Colonic mucosa (tissue), 4 donors: Measurements from ENCODE around the gene BLOC1S5. TPM values are rescaled to one million over a fixed set of nuclear protein-coding genes. Genes with fewer than 3 reads are reported as not detected.

ENCODE experiments used
- DNase-seq: peaks from one replicate; pipeline ENCODE4 v3.0.0-alpha.2; 2020
- H3K27ac ChIP-seq: fragments of 200-600 bp; one replicate; pipeline ENCODE4 v1.8.0; 2021
- H3K27me3 ChIP-seq: fragments of 200-600 bp; one replicate; pipeline ENCODE4 v1.8.0; 2021
- H3K36me3 ChIP-seq: fragments of 200-600 bp; one replicate; pipeline ENCODE4 v1.8.0; 2021
- H3K4me1 ChIP-seq: fragments of 200-600 bp; one replicate; pipeline ENCODE4 v1.8.0; 2021; ENCODE audit warnings: mild to moderate bottlenecking
- H3K4me3 ChIP-seq: fragments of 200-600 bp; one replicate; pipeline ENCODE4 v1.8.0; 2021
- H3K9ac ChIP-seq, 2 donors: one replicate each; pipeline ENCODE4 v1.7.0; 2013; ENCODE audit warnings: control low read depth in 2 of 2, low read depth in 2 of 2, low read length in 2 of 2
- H3K9me3 ChIP-seq: fragments of 200-600 bp; one replicate; pipeline ENCODE4 v1.8.0; 2021
- intact Hi-C: fragments of 100-400 bp; cut with DNase I; formaldehyde crosslinking; loops from one replicate; pipeline ENCODE4 v1.14.1; 2022
- total RNA-seq, 2 donors: library from RNA; stranded (reverse); fragmentation: NEBNext Ultra II Directional in 1 of 2; extraction: Animal tissue kit (Norgen Biotek cat#: 25700) in 1 of 2; gene quantifications; one replicate each; pipeline ENCODE4 v1.2.1, GENCODE V29; 2021
- TF ChIP-seq, protein P1 (sequence below): fragments of 200-600 bp; IDR thresholded peaks from one replicate; pipeline ENCODE4 v1.8.0; 2022; ENCODE audit warnings: antibody characterized with exemption, mild to moderate bottlenecking
- donor health status: healthy.
- donor health status: DM: no; HTN: no; CAD: no.
- donor health status: DM: no; HTN: no; CAD: no.

BLOC1S5 gene
- total RNA-seq, 2 donors from 2014 or later = 10.3 to 14.1 TPM

DNA sequence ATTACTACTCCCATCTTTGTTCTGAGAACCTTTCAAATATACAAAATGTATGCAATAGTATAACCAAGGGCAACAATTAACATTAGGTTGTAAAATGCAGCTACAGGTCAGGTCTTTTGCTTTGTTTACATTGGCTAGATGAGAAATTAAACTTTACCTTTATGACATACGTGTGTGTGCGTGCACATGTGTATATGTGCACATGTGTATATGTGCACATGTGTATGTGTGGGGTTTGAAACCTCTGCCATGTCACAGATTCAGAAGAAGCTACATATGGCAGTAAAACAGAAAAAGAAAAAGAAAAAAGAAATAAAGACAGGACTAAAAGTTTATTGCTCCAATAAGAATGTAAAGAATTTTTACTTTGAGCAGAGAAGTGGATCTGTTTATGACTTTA, 40.6 kb downstream of the BLOC1S5 start:
- intact Hi-C loops = no loop called here
- Histone ChIP-seq H3K36me3 (no peaks in the 10 kb centered on the region), H3K27ac (no peak overlapping the region), H3K4me3 (no peak overlapping the region), H3K4me1 (no peaks in the 10 kb centered on the region), H3K9ac (no peak overlapping the region), H3K27me3 (no peaks in the 10 kb centered on the region), H3K9me3 (no peaks in the 10 kb centered on the region)
- DNase-seq = no peak
- TF ChIP-seq, protein P1, sequence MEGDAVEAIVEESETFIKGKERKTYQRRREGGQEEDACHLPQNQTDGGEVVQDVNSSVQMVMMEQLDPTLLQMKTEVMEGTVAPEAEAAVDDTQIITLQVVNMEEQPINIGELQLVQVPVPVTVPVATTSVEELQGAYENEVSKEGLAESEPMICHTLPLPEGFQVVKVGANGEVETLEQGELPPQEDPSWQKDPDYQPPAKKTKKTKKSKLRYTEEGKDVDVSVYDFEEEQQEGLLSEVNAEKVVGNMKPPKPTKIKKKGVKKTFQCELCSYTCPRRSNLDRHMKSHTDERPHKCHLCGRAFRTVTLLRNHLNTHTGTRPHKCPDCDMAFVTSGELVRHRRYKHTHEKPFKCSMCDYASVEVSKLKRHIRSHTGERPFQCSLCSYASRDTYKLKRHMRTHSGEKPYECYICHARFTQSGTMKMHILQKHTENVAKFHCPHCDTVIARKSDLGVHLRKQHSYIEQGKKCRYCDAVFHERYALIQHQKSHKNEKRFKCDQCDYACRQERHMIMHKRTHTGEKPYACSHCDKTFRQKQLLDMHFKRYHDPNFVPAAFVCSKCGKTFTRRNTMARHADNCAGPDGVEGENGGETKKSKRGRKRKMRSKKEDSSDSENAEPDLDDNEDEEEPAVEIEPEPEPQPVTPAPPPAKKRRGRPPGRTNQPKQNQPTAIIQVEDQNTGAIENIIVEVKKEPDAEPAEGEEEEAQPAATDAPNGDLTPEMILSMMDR = no peak

DNA sequence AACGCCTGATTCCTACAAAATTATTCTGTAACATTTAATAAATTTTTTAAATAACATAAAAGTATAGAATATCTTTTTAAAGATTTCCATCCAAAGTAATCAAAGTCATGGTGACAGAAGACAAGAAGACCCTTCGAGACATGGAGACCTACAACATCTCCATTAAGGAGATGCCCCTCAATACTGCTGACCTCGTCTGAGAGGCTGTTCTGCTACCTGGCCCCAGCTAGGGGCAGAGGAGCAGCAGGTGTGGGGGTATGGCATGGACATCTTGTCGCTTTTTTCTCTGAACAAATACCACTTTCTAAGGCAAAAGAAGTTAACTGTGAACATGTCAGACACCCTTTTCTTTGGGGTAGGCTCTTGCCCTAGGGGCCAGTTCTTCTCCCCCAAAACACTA, 44.1 kb downstream of the BLOC1S5 start:
- TF ChIP-seq, protein P1 = no peak
- Histone ChIP-seq H3K4me1 (no peaks in the 10 kb centered on the region), H3K4me3 (no peak overlapping the region), H3K9ac (no peak overlapping the region), H3K27me3 (no peaks in the 10 kb centered on the region), H3K36me3 (no peaks in the 10 kb centered on the region), H3K27ac (no peak overlapping the region), H3K9me3 (no peaks in the 10 kb centered on the region)
- no peak for DNase-seq
- intact Hi-C loops = no loop called here

DNA sequence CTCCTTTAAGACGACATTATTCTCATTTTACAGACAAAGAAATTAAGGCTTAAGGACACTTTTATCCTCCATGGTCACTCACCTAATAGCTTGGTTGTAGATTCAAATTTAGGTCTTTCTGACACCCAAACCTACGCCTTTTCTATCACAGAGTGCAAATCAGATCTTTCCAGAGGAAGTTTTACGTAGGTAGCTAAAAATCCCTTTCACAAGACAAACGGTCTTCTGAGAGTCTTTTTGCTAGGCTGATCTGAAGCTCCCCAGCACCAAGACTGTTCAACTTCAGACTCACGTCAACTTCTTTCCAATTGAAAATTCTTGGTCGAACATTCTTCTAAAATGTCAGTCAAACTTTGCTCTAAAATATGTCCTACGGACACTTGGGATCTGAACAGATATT, 46.5 kb downstream of the BLOC1S5 start:
- H3K27me3 ChIP-seq = no peaks in the 10 kb centered on the region
- DNase-seq = no peak
- TF ChIP-seq, protein P1 = no peak
- no peak overlapping the region for H3K9ac ChIP-seq
- intact Hi-C loops = no loop called here
- H3K4me1 ChIP-seq = no peaks in the 10 kb centered on the region
- H3K9me3 ChIP-seq = no peaks in the 10 kb centered on the region
- no peaks in the 10 kb centered on the region for H3K36me3 ChIP-seq
- no peak overlapping the region for H3K27ac ChIP-seq
- H3K4me3 ChIP-seq = no peak overlapping the region

DNA sequence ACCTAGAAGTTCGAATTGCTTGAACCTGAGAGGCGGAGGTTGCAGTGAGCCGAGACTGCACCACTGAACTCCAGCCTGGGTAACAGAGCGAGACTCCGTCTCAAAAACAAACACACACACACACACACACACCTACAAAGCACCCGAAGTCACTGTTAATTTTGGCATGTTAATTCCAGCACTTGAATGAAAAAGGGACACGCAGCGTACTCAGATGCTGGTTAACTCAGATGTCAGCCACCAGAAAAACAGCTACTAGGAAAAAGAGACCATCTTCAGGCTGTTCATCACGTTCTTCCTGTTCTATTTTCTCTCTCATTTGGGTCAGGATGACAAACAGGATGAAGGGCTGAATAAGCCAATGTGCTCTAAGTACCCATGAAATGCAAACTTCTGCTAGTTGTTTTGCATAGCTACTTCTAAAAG, 46.9 kb downstream of the BLOC1S5 start:
- Histone ChIP-seq H3K27me3 (no peaks in the 10 kb centered on the region), H3K4me1 (no peaks in the 10 kb centered on the region), H3K27ac (no peak overlapping the region), H3K4me3 (no peak overlapping the region), H3K9ac (no peak overlapping the region), H3K9me3 (no peaks in the 10 kb centered on the region), H3K36me3 (no peaks in the 10 kb centered on the region)
- no peak for DNase-seq
- TF ChIP-seq, protein P1 = no peak
- intact Hi-C loops = no loop called here

DNA sequence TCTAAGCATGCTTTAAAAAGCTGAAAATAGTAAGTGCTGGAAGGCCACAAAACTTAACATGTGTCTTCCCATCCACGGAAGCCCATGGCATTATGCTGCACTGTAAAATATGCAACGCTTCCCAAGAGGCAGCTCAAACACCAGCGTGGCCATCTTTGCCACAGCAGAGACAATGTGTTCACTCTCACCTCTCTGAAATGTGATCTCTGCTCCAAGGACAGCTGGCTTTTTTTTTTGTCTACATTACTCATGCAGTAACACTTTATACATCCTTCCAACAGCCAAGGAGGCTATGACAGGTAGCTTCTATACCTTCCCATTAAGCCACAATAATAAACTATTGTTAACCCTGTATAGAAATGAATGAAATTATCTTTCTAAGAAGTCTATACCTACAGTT, 49.2 kb downstream of the BLOC1S5 start:
- no peak for DNase-seq
- H3K27me3 ChIP-seq = no peaks in the 10 kb centered on the region
- H3K4me1 ChIP-seq = no peaks in the 10 kb centered on the region
- H3K36me3 ChIP-seq = no peaks in the 10 kb centered on the region
- intact Hi-C loops = no loop called here
- H3K27ac ChIP-seq = no peak overlapping the region
- no peak overlapping the region for H3K9ac ChIP-seq
- H3K9me3 ChIP-seq = no peaks in the 10 kb centered on the region
- TF ChIP-seq, protein P1 = no peak
- H3K4me3 ChIP-seq = no peak overlapping the region

DNA sequence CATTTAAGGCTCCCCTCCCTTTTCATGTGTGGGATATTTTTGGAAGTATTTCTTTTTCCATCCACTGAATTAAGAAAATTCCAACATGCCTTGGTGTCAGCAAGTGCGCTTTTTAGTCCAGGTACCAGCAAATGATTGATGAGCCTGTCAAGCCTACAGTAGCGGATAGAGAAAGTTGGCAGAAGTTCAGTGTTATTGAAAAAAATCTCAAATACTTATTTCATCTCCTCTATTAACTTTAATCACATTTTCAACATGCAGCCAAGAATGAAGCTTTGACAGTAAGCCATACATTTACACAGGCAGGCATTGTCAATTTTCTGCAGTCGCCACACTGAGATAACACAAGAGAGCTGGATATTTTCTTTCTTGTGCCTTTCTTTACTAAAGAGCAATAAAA, 50.4 kb downstream of the BLOC1S5 start:
- DNase-seq = no peak
- no peak overlapping the region for H3K9ac ChIP-seq
- intact Hi-C loops = no loop called here
- TF ChIP-seq, protein P1 = no peak
- H3K9me3 ChIP-seq = no peaks in the 10 kb centered on the region
- H3K27me3 ChIP-seq = no peaks in the 10 kb centered on the region
- H3K36me3 ChIP-seq = no peaks in the 10 kb centered on the region
- no peak overlapping the region for H3K4me3 ChIP-seq
- no peaks in the 10 kb centered on the region for H3K4me1 ChIP-seq
- H3K27ac ChIP-seq = no peak overlapping the region
